Neural cell (in vitro differentiated cells): ENCODE measurements around the gene ITFG1. TPM values are rescaled to one million over a fixed set of nuclear protein-coding genes. Genes with fewer than 3 reads are reported as not detected.
"Not testable (repeated sequence)": the region's sequence is repeated elsewhere in the genome, so short reads cannot be mapped to it uniquely, and the experiment has no call there.

Experiments used
- H2AFZ ChIP-seq: fragments of 200-600, 300-800 bp; sonication (generic), shearing (Covaris generic); 2 replicates; pipeline ENCODE4 v1.6.0; 2014; ENCODE audit warnings: low read depth, mild to moderate bottlenecking, antibody characterized with exemption, low read length, moderate library complexity
- H3F3A ChIP-seq: fragments of 200-600 bp; shearing (Covaris generic); 2 replicates; pipeline ENCODE4 v1.6.1; 2016; ENCODE audit warnings: mild to moderate bottlenecking, moderate library complexity, mixed read lengths, antibody characterized with exemption, low read length; ENCODE audit not compliant: insufficient read depth, poor library complexity, severe bottlenecking
- H3K27ac ChIP-seq: fragments of 200-600, 300-800 bp; sonication (generic), shearing (Covaris generic); 2 replicates; pipeline ENCODE4 v1.5.1; 2014; ENCODE audit warnings: mild to moderate bottlenecking, low read length, moderate library complexity
- H3K27me3 ChIP-seq: fragments of 300-800, 200-600 bp; sonication (generic), shearing (Covaris generic); 2 replicates; pipeline ENCODE4 v1.6.0; 2014; ENCODE audit warnings: mild to moderate bottlenecking, low read depth, low read length, moderate library complexity; ENCODE audit not compliant: insufficient read depth
- H3K36me3 ChIP-seq: fragments of 300-800, 200-600 bp; sonication (generic), shearing (Covaris generic); 2 replicates; pipeline ENCODE4 v1.5.1; 2014; ENCODE audit warnings: mild to moderate bottlenecking, antibody characterized with exemption, low read length, moderate library complexity; ENCODE audit not compliant: insufficient read depth
- H3K4me2 ChIP-seq: fragments of 300-800, 200-600 bp; sonication (generic), shearing (Covaris generic); 2 replicates; pipeline ENCODE4 v1.6.0; 2014; ENCODE audit warnings: mild to moderate bottlenecking, low read length
- H3K4me3 ChIP-seq: fragments of 300-800, 200-600 bp; sonication (generic), shearing (Covaris generic); 2 replicates; pipeline ENCODE4 v1.5.1; 2014; ENCODE audit warnings: mild to moderate bottlenecking, low read length, moderate library complexity
- H3K79me2 ChIP-seq: fragments of 200-600 bp; shearing (Covaris generic); replicated peaks from 2 replicates; pipeline ENCODE4 v1.6.0; 2014; ENCODE audit warnings: mild to moderate bottlenecking, low read length, moderate library complexity; ENCODE audit not compliant: insufficient read depth
- H3K9ac ChIP-seq: fragments of 300-800, 200-600 bp; sonication (generic), shearing (Covaris generic); 2 replicates; pipeline ENCODE4 v1.6.1; 2016; ENCODE audit warnings: mild to moderate bottlenecking, low read length, mixed read lengths
- H3K9me2 ChIP-seq: fragments of 200-600 bp; shearing (Covaris generic); 2 replicates; pipeline ENCODE4 v1.6.1; 2016; ENCODE audit warnings: mild to moderate bottlenecking, low read length, mixed read lengths; ENCODE audit not compliant: insufficient read depth
- H3K9me3 ChIP-seq: fragments of 200-600, 300-800 bp; sonication (generic), shearing (Covaris generic); 2 replicates; pipeline ENCODE4 v1.6.1; 2016; ENCODE audit warnings: mild to moderate bottlenecking, mixed run types, low read length, moderate library complexity, mixed read lengths
- H4K20me1 ChIP-seq: fragments of 200-600 bp; shearing (Covaris generic); 2 replicates; pipeline ENCODE4 v1.6.1; 2016; ENCODE audit warnings: mild to moderate bottlenecking, mixed run types; ENCODE audit not compliant: insufficient read depth
- EP300 ChIP-seq: fragments of 450-650 bp; conservative IDR thresholded peaks from 2 replicates; pipeline ENCODE4 v1.6.1; 2014; ENCODE audit warnings: antibody characterized with exemption, mild to moderate bottlenecking, moderate library complexity; ENCODE audit not compliant: poor library complexity, severe bottlenecking
- EZH2 ChIP-seq: fragments of 200-600, 300-800 bp; shearing (Covaris generic), sonication (generic); IDR thresholded peaks from 2 replicates; pipeline ENCODE4 v1.6.1; 2014; ENCODE audit warnings: antibody characterized with exemption, low read length, borderline replicate concordance, mild to moderate bottlenecking; ENCODE audit not compliant: insufficient read depth, poor library complexity, severe bottlenecking
- MXI1 ChIP-seq: fragments of 450-650 bp; conservative IDR thresholded peaks from 2 replicates; pipeline ENCODE4 v1.6.1; 2014; ENCODE audit warnings: antibody characterized with exemption, mild to moderate bottlenecking; ENCODE audit not compliant: poor library complexity, severe bottlenecking
- POLR2AphosphoS5 ChIP-seq: IDR thresholded peaks from 2 replicates; pipeline ENCODE4 v1.6.1; 2012
- RAD21 ChIP-seq: fragments of 450-650 bp; conservative IDR thresholded peaks from 2 replicates; pipeline ENCODE4 v1.6.1; 2014; ENCODE audit warnings: antibody characterized with exemption, mild to moderate bottlenecking, moderate library complexity
- SMC3 ChIP-seq: fragments of 450-650 bp; conservative IDR thresholded peaks from 2 replicates; pipeline ENCODE4 v1.6.1; 2014; ENCODE audit warnings: antibody characterized with exemption, mild to moderate bottlenecking, moderate library complexity; ENCODE audit not compliant: poor library complexity
- TAF1 ChIP-seq: IDR thresholded peaks from 2 replicates; pipeline ENCODE4 v1.6.1; 2012; ENCODE audit warnings: low read depth
- polyA plus RNA-seq: library from polyadenylated mRNA; depleted of rRNA; stranded (reverse); fragments of >200 nt; gene quantifications from 2 replicates; pipeline ENCODE4 v1.2.3, GENCODE V29; 2014
- TF ChIP-seq, protein P1 (sequence below): IDR thresholded peaks from 2 replicates; pipeline ENCODE4 v1.6.1; 2012; ENCODE audit warnings: borderline replicate concordance
- TF ChIP-seq, protein P2 (sequence below): fragments of 450-650 bp; IDR thresholded peaks from 2 replicates; pipeline ENCODE4 v1.5.1; 2014; ENCODE audit warnings: antibody characterized with exemption, mild to moderate bottlenecking, moderate library complexity; ENCODE audit not compliant: poor library complexity, severe bottlenecking

Gene ITFG1
- polyA plus RNA-seq, 1 donor from 2014 or later: 155 TPM

DNA sequence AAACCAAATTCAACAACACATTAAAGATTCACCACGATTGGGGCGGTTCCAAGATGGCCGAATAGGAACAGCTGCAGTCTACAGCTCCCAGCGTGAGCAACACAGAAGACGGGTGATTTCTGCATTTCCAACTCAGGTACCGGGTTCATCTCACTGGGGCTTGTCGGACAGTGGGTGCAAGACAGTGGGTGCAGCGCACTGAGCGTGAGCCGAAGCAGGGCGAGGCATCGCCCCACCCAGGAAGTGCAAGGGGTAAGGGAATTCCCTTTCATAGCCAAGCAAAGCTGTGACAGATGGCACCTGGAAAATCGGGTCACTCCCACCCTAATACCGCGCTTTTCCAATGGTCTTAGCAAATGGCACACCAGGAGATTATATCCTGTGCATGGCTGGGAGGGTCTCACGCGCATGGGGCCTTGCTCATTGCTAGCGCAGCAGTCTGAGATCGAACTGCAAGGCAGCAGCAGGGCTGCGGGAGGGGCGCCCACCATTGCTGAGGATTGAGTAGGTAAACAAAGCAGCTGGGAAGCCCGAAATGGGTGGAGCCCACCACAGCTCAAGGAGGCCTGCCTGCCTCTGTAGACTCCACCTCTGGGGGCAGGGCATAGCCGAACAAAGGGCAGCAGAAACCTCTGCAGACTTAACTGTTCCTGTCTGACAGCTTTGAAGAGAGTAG lies 113.7 kb downstream of the ITFG1 start:
- not testable (repeated sequence) for H3K27ac ChIP-seq, H3K9ac ChIP-seq, H3K4me3 ChIP-seq, H4K20me1 ChIP-seq, H3K4me2 ChIP-seq, H3K9me2 ChIP-seq, H3K27me3 ChIP-seq, H2AFZ ChIP-seq, H3K79me2 ChIP-seq, H3K9me3 ChIP-seq, H3K36me3 ChIP-seq, H3F3A ChIP-seq

DNA sequence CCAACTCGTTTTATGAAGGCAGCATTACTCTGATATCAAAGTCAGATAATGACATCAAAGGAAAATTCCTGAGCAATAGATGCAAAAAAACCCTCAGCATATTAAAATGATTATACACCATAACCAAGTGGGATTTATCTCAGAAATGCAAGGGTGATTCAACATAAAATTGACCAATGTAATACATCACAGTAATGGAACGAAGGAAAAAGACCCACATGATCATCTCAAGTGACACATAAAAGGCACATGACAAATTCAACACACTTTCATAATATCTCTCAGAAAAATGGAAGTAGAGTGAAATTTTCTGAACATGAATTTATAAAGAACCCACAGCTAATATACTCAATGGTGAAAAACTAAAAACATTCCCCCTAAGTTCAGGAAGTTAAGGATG lies 118.8 kb downstream of the ITFG1 start:
- Histone ChIP-seq H3K4me3 (no peak overlapping the region), H3K79me2 (no peaks in the 10 kb centered on the region), H3F3A (no peaks in the 10 kb centered on the region), H3K4me2 (no peak overlapping the region), H3K9me3 (no peaks in the 10 kb centered on the region), H3K27ac (no peak overlapping the region), H3K27me3 (no peaks in the 10 kb centered on the region), H3K36me3 (no peaks in the 10 kb centered on the region), H3K9ac (no peak overlapping the region), H4K20me1 (no peaks in the 10 kb centered on the region), H3K9me2 (no peaks in the 10 kb centered on the region), H2AFZ (no peak overlapping the region)
- no peak for TF ChIP-seq EZH2
- TF ChIP-seq SMC3: no peak
- TF ChIP-seq EP300: no peak

DNA sequence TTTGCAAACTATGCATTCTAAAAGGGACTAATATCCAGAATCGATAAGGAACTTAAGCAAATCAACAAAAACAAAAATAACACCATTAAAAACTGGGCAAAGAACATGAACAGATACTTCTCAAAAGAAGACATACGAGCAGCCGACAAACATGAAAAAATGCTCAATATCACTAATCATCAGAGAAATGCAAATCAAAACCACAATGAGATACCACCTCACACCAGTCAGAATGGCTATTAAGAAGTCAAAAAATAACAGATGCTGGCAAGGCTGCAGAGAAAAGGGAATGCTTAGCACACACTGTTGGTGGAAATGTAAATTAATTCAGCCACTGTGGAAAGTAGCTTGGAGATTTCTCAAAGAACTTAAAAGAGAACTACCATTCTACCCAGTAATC lies 130.3 kb downstream of the ITFG1 start:
- not testable (repeated sequence) for H3K79me2 ChIP-seq, H3K36me3 ChIP-seq, H3K9ac ChIP-seq, H3K27ac ChIP-seq, H2AFZ ChIP-seq, H3K9me3 ChIP-seq, H3K4me3 ChIP-seq, H4K20me1 ChIP-seq, H3K4me2 ChIP-seq, H3F3A ChIP-seq, H3K9me2 ChIP-seq, H3K27me3 ChIP-seq

DNA sequence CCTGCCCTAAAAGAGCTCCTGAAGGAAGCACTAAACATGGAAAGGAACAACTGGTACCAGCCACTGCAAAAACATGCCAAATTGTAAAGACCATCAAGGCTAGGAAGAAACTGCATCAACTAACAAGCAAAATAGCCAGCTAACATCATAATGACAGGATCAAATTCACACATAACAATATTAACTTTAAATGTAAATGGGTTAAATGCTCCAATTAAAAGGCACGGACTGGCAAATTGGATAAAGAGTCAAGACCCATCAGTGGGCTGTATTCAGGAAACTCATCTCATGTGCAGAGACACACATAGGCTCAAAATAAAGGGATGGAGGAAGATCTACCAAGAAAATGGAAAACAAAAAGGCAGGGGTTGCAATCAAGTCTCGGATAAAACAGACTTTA lies 136.6 kb downstream of the ITFG1 start:
- H3K9me2 ChIP-seq, H3K4me3 ChIP-seq, H3K27ac ChIP-seq, H3K9me3 ChIP-seq, H3K4me2 ChIP-seq, H4K20me1 ChIP-seq, H2AFZ ChIP-seq, H3K27me3 ChIP-seq, H3F3A ChIP-seq, H3K79me2 ChIP-seq, H3K9ac ChIP-seq, H3K36me3 ChIP-seq: not testable (repeated sequence)

DNA sequence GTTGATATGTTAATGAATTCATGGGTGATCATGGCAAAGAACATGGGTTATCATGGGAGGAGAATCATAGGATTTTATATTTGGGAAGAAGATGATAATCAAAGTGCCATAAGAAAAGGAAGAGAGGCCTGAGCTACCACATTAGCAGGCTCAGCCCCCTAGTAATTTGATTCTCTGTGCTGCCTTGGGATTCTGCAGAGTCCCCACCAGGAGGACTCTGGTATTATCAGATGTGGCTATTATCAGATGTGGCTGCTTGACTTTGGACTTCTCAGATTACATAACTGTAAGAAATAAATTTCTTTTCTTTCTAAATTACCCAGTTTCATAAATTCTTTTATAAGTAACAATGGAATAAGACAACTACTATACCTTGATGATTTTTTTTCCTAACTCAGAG lies 137.6 kb downstream of the ITFG1 start:
- Histone ChIP-seq H2AFZ (no peak overlapping the region), H3K27ac (no peak overlapping the region), H3K27me3 (no peaks in the 10 kb centered on the region), H3K9me3 (no peaks in the 10 kb centered on the region), H3K79me2 (no peaks in the 10 kb centered on the region), H3K9ac (no peak overlapping the region), H3F3A (no peaks in the 10 kb centered on the region), H3K9me2 (no peaks in the 10 kb centered on the region), H3K4me3 (no peak overlapping the region), H3K4me2 (no peak overlapping the region), H3K36me3 (no peaks in the 10 kb centered on the region), H4K20me1 (no peaks in the 10 kb centered on the region)
- TF ChIP-seq, protein P1, sequence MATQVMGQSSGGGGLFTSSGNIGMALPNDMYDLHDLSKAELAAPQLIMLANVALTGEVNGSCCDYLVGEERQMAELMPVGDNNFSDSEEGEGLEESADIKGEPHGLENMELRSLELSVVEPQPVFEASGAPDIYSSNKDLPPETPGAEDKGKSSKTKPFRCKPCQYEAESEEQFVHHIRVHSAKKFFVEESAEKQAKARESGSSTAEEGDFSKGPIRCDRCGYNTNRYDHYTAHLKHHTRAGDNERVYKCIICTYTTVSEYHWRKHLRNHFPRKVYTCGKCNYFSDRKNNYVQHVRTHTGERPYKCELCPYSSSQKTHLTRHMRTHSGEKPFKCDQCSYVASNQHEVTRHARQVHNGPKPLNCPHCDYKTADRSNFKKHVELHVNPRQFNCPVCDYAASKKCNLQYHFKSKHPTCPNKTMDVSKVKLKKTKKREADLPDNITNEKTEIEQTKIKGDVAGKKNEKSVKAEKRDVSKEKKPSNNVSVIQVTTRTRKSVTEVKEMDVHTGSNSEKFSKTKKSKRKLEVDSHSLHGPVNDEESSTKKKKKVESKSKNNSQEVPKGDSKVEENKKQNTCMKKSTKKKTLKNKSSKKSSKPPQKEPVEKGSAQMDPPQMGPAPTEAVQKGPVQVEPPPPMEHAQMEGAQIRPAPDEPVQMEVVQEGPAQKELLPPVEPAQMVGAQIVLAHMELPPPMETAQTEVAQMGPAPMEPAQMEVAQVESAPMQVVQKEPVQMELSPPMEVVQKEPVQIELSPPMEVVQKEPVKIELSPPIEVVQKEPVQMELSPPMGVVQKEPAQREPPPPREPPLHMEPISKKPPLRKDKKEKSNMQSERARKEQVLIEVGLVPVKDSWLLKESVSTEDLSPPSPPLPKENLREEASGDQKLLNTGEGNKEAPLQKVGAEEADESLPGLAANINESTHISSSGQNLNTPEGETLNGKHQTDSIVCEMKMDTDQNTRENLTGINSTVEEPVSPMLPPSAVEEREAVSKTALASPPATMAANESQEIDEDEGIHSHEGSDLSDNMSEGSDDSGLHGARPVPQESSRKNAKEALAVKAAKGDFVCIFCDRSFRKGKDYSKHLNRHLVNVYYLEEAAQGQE: no peak
- no peak for TF ChIP-seq EZH2
- no peak for TF ChIP-seq TAF1
- TF ChIP-seq, protein P2, sequence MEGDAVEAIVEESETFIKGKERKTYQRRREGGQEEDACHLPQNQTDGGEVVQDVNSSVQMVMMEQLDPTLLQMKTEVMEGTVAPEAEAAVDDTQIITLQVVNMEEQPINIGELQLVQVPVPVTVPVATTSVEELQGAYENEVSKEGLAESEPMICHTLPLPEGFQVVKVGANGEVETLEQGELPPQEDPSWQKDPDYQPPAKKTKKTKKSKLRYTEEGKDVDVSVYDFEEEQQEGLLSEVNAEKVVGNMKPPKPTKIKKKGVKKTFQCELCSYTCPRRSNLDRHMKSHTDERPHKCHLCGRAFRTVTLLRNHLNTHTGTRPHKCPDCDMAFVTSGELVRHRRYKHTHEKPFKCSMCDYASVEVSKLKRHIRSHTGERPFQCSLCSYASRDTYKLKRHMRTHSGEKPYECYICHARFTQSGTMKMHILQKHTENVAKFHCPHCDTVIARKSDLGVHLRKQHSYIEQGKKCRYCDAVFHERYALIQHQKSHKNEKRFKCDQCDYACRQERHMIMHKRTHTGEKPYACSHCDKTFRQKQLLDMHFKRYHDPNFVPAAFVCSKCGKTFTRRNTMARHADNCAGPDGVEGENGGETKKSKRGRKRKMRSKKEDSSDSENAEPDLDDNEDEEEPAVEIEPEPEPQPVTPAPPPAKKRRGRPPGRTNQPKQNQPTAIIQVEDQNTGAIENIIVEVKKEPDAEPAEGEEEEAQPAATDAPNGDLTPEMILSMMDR: no peak
- TF ChIP-seq POLR2AphosphoS5: no peak
- TF ChIP-seq RAD21: no peak
- TF ChIP-seq SMC3: no peak
- no peak for TF ChIP-seq EP300
- no peak for TF ChIP-seq MXI1
